GM18909 (cell line): ENCODE measurements around the gene DDX23.
"Not testable (repeated sequence)": the region's sequence is repeated elsewhere in the genome, so short reads cannot be mapped to it uniquely, and the experiment has no call there.

ENCODE experiments used
- ATAC-seq: cut with Tn5 transposase; IDR thresholded peaks from one replicate; pipeline ENCODE4 v1.9.1; 2021; ENCODE audit warnings: mild to moderate bottlenecking; ENCODE audit not compliant: unreplicated experiment, poor library complexity

Gene DDX23

DNA sequence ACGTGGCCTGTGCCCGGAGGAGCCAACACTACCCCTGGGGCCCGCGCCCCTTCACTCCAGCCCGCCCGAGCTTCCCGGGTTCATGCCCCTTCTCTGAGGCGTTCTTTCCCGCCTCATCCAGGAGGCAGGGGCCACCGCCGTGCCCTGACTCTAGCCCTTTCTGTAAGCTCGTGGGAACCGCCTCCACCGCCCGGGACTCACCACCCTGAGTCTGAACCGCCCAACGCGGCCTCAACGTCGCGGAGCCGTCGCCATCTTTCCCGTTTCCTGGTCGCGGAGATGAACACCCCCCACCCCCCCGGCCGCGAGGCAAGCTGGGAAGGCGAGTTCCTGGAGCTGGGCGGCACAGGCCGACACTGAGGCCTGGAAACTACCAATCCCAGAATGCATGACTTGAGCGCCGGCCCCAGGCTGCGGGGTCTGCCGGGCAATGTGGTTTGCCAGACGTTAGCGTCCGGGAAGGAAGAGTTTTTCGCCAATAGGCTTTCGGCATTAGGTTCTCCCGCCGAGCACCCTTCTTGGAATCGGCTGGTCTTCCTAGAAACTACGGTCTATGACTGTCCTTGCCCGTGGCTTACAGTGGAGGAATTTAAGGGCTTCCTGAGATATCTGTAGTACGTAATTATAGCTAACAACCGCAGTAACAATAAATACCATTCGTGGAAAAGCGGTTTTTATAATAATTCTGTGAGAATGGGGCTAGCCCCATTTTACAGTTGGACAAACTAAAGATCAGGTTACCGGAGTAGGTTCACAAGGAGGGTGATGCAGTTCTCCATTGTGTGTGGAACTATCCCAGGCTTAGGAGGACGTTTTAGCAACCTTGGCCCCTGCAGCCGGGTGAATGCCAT lies at the start of gene DDX23:
DDX23 (minus strand) TSS at position 281 of the 851 bp plus-strand sequence. CDS start 6,381 bp downstream, outside the sequence.
- ATAC-seq: peak; percentile 95

DNA sequence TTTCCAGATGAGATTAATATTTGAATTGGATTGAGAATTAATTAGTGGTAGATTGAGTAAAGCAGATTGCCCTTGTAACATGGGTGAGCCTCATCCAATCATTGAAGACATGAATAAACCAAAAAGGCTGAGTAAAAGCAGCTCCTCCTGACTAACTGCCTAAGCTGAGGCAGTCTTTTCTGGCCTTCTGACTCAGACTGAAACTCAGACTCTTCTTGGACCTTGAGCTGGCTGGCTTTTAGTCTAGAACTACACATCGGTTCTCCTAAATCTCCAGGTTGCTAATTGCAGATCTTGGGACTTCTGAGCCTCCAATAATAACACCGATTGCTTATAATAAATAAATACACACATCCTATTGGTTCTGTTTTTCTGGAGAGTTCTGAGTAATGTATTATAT lies 49.3 kb upstream of the DDX23 start:
- no peak for ATAC-seq

DNA sequence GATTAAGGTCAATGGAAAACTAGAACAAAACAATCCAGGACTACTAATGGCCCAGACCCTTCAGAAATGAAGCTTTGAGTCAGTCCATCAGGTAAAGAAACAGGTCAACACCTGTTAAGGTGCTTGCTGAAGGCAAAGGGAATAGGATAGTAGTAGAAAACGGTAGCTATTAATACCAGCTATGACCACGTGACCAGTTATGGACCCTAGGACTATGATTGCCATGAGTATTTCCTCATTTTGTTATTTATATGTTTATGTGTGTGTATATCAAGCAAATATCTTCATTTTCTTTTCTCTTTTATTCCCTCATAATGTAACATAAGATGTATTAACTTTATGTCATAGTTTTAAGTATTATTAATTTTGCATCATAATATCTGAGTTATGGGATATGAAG lies 47.7 kb upstream of the DDX23 start:
- ATAC-seq: no peak

DNA sequence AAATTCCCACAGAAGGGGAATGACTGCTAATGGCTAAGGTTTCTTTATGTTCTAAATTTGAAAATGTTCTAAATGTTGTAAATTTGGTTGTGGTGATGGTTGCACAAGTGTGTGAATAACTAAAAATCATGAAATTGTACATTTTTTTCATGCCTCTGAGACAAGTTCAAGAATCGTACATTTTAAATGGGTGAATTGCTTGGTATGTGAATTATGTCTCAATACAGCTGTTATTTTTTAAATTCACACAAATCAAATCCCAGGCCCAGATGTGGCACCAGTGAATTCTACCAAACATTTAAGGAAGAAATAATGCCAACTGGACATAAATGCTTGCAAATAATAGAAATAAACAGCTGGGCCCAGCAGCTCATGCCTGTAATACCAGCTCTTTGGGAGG lies 42.3 kb upstream of the DDX23 start:
- no peak for ATAC-seq

DNA sequence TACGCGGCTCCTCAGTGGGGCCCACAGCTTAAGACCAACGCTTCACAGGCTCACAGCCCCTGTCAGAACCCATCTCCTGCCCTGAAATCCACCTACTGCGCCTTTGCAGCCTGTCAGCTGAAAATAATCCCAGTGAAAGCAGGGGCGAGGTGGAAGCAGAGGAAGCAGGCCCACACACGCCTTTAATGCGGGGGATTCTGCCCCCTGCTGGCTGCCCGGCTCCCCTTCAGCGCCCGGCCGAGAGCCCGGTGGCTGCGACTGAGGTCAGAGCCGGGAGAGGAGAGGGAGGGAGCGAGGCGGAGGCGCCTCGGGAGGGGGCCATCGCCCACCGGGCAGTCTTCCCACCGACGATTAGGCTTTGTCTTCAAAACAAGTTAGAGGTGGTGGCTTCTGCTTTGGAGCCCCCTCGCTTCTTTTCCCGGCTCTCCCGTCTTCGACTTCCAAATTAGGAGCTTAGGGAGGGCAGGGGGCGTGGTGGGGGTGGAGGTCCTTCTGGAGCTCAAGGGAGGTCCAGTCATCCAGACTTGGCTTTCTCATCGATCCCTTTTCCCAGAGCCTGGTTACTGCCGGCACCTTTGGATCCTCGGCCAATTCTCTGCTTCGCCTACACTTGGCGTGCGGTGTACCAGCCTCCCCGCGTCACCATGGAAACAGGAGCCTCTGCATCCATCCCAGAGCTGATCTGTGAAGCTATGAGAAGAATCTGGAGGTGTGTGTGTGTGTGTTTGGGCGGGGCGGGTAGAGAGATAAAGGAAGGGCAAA lies 38.9 kb upstream of the DDX23 start:
- ATAC-seq: peak; percentile 60

DNA sequence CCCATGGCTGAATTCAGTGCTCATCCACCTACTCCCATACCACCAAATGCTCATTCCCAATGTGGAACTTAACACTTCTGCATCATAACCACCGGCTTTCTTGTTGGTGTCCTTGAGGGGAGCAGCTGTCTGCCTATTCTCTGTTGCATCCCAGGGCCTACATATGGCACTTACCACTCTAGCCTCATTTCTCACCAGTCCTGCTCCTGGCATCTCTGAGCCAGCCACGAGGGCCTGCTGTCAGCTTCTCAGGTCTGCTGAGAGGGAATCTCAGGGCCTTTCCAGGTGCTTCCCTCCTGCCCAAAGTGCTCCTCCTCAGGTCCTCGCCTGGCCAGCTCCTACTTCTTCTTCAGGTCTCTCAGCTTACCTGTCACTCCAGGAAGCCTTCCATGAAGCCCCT lies 37.7 kb upstream of the DDX23 start:
- no peak for ATAC-seq

DNA sequence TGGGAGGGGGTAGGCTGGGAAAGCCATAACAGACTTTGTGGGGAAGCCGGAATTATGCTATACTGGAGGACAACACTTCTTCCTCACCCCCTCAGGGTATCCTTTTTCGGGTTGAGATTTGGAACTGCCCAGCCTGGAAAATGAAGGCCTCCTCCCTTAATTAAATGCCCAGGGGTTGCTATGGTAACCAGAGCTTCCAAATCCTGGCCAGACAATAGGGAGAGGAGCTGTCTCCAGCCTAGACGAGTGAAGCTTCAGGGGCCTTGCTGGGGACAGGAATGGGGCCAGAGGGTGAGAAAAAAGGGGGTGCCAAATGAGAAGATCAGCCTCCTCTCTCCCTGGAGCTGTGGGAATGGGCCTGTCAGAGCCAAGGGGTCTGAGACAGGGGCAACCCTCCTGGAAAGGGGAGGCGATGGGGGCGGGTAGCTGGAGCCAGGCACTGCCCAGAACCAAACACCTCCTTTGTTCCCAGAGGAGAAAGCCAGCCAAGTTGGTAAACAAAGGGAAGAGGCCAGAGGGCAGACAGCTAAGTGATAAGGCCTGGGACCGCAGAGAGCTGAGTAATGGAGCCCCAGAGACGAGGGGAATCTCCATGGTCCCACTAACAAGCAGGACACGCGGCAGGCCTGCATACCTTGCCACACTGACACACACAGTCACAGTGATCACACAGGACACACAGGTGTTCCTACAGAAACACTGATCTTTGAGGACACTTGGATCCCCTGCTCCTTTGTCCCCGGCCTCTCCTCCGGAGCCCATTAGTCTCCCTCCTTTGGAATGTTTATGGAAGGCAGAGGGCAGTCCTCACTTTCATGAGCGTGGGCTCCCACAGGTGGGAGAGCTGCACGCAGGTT lies 31.6 kb upstream of the DDX23 start:
- ATAC-seq: no peak

DNA sequence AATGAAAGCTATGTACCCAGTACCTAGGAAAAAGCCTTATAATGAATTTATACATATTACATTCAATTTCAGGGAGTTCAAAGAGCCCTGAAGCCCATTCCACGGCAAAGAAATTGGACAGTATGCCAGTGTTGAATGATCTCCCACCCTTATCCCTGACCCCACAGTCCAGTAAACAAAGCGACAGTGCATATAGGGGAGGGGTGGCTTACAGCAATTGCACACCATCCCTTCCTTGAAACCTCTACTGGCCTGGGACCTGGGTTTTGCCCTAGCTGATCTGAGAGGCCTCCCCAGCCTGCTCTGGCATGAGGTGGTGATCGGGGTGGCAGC lies 31.0 kb upstream of the DDX23 start:
- no peak for ATAC-seq

DNA sequence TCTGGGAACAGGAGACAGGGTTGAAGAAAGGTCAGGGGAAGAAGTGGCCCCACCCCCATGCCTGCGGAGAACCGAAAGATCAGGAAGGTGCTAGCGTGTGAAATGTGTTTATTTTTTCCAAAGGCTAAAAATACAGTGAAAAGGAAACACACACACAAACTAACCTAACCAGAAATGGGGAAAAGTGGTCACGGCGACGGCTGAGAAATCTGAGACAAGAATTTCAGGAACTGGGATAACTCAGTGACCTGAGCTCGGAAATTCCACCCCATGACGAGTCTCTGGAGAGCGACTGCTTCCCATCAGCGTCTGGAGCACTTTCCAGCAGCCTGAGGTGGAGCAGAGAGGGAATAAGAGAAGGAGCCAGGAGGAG lies 30.3 kb upstream of the DDX23 start:
- ATAC-seq: no peak

DNA sequence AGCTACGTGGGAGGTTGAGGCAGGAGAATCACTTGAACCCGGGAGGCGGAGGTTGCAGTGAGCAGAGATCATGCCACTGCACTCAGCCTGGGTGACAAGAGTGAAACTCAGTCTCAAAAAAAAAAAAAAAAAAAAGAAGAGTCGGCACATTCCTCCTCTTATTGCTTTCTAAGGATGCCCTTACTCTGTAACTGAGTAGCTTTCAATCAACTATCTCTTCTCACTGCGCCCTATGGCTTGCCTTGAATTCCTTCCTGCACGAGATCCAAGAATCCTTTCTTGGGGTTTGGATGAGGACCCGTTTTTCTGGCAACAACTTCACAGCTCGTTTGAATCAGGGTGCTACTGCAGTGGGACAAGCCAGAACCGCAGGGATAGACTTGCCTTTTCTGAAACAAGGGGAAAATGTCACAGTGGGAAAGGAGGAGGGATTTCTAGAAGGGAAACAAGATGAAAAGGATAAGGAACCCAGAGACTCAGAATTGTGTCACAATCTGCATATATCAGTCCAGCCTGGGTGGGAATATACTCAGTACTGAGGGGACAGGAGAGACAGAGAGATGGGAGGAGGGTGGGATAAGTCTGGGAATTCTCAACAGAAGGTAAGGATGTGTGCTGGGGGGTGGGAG lies 29.8 kb upstream of the DDX23 start:
- ATAC-seq: no peak

DNA sequence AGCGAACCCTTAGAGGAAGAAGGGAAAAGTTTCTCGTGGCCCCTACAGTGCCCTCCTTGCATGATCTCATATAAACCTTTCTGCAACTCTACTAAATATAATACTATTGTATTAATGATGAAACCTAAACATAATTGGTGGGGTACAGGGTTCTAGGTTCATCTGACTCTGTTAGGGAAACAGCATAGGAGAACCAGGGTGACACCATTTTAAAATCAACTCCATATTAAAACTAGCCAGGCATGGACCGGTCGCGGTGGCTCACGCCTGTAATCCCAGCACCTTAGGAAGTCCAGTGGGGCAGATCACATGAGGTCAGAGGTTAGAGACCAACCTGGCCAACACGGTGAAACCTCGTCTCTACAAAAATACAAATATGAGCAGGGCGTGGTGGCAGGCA lies 28.7 kb upstream of the DDX23 start:
- ATAC-seq: no peak

DNA sequence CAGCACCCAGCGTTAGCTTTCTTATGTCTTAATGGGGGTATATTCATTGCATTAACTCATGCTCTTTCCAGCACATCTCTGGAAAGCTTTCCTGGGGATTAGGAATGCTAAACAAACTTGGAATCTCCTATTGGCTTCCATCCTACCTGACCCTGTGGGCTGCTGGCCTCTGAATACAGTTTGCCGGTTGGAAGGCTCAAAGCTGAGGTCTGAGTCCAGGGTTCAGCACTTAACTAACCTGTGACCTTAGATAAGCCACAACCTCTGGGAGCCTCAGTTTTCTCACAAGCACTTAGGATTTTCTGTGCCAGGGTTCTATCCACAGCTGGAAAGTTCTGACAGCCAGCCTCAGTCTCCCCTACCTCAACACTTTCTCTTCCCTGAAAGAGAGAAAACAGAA lies 26.6 kb upstream of the DDX23 start:
- no peak for ATAC-seq

DNA sequence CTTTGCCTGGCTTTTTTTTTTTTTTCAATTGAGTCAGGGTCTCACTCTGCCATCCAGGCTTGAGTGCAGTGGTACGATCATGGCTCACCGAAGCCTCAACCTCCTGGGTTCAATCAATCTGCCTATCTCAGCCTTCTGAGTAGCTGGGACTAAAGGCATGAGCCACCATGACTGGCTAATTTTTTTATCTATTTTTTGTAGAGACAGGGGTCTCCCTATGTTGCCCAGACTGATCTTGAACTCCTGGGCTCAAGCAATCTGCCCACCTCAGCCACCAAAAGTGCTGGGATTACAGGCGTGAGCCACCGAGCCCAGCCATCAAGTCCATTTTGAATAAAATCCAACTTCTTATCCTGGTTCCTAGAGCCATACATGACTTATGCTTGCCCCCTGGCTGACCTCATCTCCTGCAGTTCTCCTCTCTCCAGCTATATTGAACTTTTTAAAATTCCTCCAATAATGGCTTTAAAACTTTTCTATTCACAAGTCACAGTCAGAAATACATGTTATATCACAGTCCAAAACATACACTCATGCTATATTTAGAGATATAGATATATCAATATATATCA lies 24.1 kb upstream of the DDX23 start:
- ATAC-seq: no peak

DNA sequence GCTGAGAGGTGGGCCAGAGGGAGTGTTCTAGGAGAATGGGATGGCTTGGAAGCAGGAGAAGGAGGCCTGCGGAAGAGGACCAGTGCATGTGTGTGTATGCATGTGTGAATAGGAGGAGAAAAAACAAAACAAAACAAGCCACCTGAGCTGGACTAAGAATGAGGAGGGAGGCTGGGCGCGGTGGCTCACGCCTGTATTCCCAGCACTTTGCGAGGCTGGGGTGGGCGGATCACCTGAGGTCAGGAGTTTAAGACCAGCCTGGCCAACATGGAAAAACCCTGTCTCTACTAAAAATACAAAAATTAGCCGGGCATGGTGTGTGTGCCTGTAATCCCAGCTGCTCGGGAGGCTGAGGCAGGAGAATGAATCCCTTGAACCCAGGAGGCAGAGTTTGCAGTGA lies 21.6 kb upstream of the DDX23 start:
- ATAC-seq: not testable (repeated sequence)

DNA sequence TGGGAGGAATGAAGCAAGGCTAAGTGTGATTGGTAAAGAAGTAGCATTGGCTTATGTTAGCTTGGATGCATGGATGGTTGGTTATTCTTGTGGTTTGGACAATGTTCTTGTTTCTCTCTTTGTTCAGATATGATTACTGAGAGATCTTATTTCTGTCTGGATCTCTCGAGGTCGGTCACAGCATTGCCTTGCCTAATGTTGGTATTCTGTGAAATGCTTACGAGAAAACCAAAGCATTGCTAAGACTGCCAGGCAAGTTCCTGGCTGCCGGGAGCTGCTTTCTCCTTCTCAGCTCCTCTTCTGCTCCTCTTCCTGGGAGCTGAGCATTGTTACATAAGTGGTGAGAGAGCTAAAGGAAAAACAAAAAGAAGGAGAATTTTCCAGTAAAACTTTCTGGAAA lies 21.1 kb upstream of the DDX23 start:
- no peak for ATAC-seq

DNA sequence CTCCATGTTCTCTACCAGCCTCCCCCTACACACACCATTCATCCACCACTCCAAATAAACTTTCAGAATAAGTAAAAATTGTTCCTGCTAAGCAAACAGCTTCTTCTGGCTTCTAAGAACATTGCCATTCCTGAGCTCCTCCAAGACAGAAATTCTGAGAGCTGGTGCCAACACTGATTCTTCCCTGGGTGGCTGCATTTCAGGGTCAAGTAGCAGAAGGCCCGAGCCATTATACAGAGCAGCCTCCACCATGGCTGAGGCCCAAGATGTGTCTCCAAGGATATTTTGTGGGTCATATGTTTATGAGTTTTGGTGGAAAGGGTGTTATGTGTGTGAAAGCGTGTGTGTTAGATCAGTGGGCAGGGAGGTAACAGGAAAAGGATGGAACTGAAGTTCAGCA lies 17.2 kb upstream of the DDX23 start:
- ATAC-seq: no peak

DNA sequence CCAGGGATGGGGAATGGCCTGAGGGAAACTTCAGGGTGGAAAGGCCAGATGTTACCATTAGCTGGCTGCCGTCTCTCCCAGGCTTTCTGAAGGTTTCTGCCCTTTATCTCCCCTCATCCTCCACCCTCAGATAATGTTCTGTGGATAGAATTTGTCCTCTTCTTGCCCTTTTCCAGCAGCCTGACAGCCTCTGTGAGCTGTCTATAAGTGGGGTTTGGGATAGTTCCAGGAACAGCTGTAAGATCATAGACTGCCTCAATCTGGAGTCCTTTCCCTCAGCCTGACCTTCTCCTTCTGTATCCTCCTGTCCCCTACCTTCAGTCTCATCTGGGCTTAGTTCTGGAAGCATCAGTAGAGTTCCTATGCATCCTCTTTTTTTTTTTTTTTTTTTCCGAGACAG lies 16.5 kb upstream of the DDX23 start:
- ATAC-seq: no peak

DNA sequence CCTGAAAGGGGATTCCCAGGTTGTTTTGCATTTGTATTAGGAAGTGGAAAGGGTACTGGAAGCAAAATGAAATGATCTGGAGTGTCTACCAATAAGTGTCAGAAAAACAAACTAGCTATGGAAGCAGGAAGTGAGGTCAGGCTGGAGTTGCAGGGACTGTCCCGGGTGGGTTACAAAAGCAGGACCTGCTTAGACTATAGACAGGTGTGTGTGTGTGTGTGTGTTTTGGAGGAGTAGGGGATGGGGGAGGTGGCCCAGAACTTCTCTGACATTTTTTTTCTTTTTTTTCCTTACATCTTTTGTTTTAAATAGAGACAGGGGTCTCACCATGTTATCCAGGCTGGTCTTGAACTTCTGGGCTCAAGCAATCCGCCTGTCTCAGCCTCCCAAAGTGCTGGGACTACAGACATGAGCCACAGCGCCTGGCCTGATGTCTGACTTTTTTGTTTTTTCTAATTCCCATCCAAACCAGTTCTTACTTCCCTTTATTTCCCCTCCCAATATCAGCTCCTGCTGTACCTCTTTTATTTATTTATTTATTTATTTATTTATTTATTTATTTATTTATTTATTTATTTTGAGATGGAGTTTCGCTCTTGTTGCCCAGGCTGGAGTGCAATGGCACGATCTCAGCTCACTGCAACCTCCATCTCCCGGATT lies 14.2 kb upstream of the DDX23 start:
- peak; percentile 54 for ATAC-seq

DNA sequence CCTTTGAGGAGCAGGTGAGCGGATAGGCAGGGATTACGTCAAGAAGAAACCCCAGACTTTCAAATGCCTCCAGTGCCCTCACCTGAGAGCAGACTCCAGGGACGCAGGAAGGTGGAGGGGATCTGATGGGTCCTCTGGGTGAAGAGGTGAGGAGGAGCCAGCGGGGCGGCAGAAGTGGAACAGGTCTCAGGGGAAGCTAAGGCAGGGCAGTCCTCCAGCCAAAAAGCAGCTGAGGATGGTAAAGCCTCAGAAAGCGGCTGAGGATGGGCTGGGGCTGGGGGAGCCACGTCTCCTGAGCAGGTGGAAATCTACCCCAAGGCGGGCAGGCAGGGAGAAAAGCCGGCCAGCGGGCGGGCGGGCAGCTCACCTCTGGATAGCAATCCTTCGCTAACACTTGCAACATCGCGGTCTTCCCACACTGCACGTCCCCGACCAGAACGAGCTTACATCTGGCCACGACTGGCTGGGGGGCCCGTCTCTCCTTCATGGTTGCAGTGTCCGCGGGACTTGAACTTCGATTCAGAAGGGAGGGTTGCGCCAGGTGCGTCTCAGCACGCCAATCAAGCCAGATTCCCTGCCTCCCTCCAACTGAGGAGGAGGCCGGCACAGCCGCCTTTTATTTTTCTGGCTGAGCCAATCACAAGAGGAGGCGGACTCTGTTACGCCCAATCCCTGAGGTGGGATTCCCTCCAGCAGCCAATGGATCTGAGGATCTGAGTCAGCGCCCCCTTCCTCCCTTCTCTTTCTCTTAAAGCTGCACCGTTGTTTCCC lies 13.5 kb upstream of the DDX23 start, which contains the start of gene RND1:
RND1 (minus strand) TSS at position 590 of the 771 bp plus-strand sequence; CDS start at position 487, 103 bp downstream.
- ATAC-seq: peak; percentile 92
